ENCODE data around the gene PCGF1. TPM values are rescaled to one million over a fixed set of nuclear protein-coding genes. Genes with fewer than 3 reads are reported as not detected.

Gene PCGF1
- total RNA-seq, 3 donors from 2014 or later (not counting 1 experiment from before 2014, with no cell fraction given), result 22.9 to 35.9 (median 33.2) TPM

- Histone ChIP-seq H3K9me3 (ENCODE audit: control insufficient read depth, insufficient read depth, low read length) (no peaks in the 10 kb centered on the region), H3K4me3 (ENCODE audit: low read length) (no peak overlapping the region), H3K27ac (ENCODE audit: low read length) (no peak overlapping the region), H3K27me3 (ENCODE audit: control insufficient read depth, insufficient read depth, low read length) (no peaks in the 10 kb centered on the region), H3K4me1 (ENCODE audit: control insufficient read depth, insufficient read depth, low read length) (peaks cover 21% of the 10 kb centered on the region), H3K36me3 (ENCODE audit: control insufficient read depth, insufficient read depth, low read length) (peaks cover 13% of the 10 kb centered on the region)
- no peak for TF ChIP-seq CTCF (IDR thresholded peaks at IDR 0.05)
- ATAC-seq (no peak), DNase-seq (no peak)
- Mint-ChIP-seq H3K4me3 (no peak overlapping the region), H3K9me3 (no peaks in the 10 kb centered on the region), H3K27me3 (ENCODE audit: low read depth in 2 of 2) (peaks cover 21 to 26% of the 10 kb centered on the region in 2 donors), H3K27ac (no peak overlapping the region), H3K4me1 (peaks cover 15 to 19% of the 10 kb centered on the region in 2 donors), H3K36me3 (no peaks in the 10 kb centered on the region)
- WGBS (ENCODE audit: insufficient coverage), result 91% methylated on average over 10 of the region's 10 CpGs
- intact Hi-C loops (cut with micrococcal nuclease), result no loop called here
Measured at GRCh38 chr2:74535440-74535965, 28.0 kb upstream of the PCGF1 start.

GRCh38 chr2:74534411-74534810, 26.9 kb upstream of the PCGF1 start:
- DNase-seq, result no peak
- Mint-ChIP-seq H3K27ac (no peak overlapping the region), H3K36me3 (no peaks in the 10 kb centered on the region), H3K4me3 (no peak overlapping the region), H3K9me3 (no peaks in the 10 kb centered on the region), H3K4me1 (peaks cover 17 to 25% of the 10 kb centered on the region in 2 donors), H3K27me3 (ENCODE audit: low read depth in 2 of 2) (peaks cover 18 to 26% of the 10 kb centered on the region in 2 donors)
- 97% methylated on average over 11 of the region's 12 CpGs for WGBS (ENCODE audit: insufficient coverage)
- ATAC-seq, result no peak
- Histone ChIP-seq H3K9me3 (ENCODE audit: control insufficient read depth, insufficient read depth, low read length) (no peaks in the 10 kb centered on the region), H3K27ac (ENCODE audit: low read length) (no peak overlapping the region), H3K27me3 (ENCODE audit: control insufficient read depth, insufficient read depth, low read length) (no peaks in the 10 kb centered on the region), H3K4me1 (ENCODE audit: control insufficient read depth, insufficient read depth, low read length) (peaks cover 20% of the 10 kb centered on the region), H3K36me3 (ENCODE audit: control insufficient read depth, insufficient read depth, low read length) (peaks cover 13% of the 10 kb centered on the region), H3K4me3 (ENCODE audit: low read length) (no peak overlapping the region)
- no peak for TF ChIP-seq CTCF (IDR thresholded peaks at IDR 0.05)
- intact Hi-C loops (cut with micrococcal nuclease), result no loop called here

GRCh38 chr2:74533464-74533863, 26.0 kb upstream of the PCGF1 start:
- peaks cover 13% of the 10 kb centered on the region for H3K36me3 ChIP-seq (ENCODE audit: control insufficient read depth, insufficient read depth, low read length)

More at GRCh38 chr2:74533464-74533863, 26.0 kb upstream of the PCGF1 start:
- no peak overlapping the region for H3K4me3 Mint-ChIP-seq
- H3K4me1 Mint-ChIP-seq, result peaks cover 25 to 33% of the 10 kb centered on the region in 2 donors
- WGBS (ENCODE audit: insufficient coverage), result 96% methylated on average over 4 of the region's 4 CpGs
- intact Hi-C loops (cut with micrococcal nuclease), result loop anchor here (2.0 kb wide), 1 partner anchor 283 kb away; no protein-coding TSS in a partner anchor
- DNase-seq, result no peak
- Histone ChIP-seq H3K27me3 (ENCODE audit: control insufficient read depth, insufficient read depth, low read length) (no peaks in the 10 kb centered on the region), H3K4me1 (ENCODE audit: control insufficient read depth, insufficient read depth, low read length) (peaks cover 23% of the 10 kb centered on the region), H3K27ac (ENCODE audit: low read length) (no peak overlapping the region), H3K9me3 (ENCODE audit: control insufficient read depth, insufficient read depth, low read length) (no peaks in the 10 kb centered on the region), H3K4me3 (ENCODE audit: low read length) (no peak overlapping the region)
- H3K36me3 Mint-ChIP-seq, result no peaks in the 10 kb centered on the region
- TF ChIP-seq CTCF (IDR thresholded peaks at IDR 0.05), result no peak
- no peak for ATAC-seq
- no peak overlapping the region for H3K27ac Mint-ChIP-seq
- H3K9me3 Mint-ChIP-seq, result no peaks in the 10 kb centered on the region
- H3K27me3 Mint-ChIP-seq (ENCODE audit: low read depth in 2 of 2), result peaks cover 12 to 16% of the 10 kb centered on the region in 2 donors

Data from natural killer cell (primary cell).